ENCODE data around the gene AP3M1.
"Not testable (repeated sequence)": the region's sequence is repeated elsewhere in the genome, so short reads cannot be mapped to it uniquely, and the experiment has no call there.

AP3M1 gene, protein sequence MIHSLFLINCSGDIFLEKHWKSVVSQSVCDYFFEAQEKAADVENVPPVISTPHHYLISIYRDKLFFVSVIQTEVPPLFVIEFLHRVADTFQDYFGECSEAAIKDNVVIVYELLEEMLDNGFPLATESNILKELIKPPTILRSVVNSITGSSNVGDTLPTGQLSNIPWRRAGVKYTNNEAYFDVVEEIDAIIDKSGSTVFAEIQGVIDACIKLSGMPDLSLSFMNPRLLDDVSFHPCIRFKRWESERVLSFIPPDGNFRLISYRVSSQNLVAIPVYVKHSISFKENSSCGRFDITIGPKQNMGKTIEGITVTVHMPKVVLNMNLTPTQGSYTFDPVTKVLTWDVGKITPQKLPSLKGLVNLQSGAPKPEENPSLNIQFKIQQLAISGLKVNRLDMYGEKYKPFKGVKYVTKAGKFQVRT

DNA sequence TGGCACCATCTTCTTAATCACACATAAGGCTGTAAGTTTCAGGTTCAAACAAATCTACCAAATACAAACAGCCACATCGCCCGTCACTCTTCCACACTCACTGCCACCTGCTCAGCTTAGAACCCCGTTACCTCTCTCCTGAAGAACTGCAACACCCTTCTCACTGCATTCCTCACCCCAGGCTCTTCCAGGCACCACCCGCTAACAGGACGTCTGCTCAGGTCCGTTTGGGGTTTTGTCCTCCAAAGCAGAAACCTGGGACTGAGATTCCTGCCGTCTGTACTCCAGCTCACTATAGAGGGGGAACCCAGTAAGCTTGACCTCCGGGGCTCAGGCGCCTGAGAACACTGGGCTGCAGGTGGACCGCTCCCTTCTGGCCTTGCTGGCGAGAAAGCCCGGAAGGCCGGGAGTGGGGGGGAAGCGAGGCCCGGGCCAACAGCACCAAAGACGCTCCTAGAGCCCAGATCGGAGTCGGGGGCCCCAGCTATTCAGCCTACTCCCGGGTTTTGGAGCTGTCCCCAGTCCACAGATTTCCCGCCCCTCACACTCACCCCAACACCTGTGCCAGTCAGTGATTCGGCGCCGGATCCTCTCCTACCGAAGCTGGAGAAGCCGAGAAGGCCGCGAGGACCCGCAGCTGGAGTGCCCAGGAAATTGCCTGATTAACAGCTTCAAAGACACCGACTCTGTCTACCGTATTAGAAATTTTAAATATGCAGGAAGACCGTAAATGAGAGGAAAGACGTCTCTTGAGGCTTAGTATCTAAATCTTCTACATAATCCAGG, at the start of gene AP3M1:
Gene AP3M1 (minus strand): TSS at position 625 of the 786 bp plus-strand sequence. CDS start 12,449 bp downstream, outside the sequence.
- peak; percentile 82 for DNase-seq

DNA sequence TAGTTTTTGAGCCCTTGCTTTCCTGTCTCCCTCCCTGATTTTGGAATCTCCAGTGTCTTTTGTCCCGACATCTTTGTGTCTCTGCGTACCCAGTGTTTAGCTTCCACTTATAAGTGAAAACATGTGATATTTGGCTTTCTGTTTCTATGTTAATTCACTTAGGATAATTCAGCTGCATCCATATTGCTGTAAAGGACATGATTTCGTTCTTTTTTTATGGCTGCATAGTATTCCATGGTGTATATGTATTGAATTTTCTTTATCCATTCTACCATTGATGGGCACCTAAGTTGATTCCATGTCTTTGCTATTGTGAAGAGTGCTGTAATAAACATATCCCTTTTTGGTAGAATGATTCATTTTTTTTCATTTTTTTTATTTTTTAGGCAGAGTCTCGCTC, 48.7 kb upstream of the AP3M1 start:
- DNase-seq: no peak

DNA sequence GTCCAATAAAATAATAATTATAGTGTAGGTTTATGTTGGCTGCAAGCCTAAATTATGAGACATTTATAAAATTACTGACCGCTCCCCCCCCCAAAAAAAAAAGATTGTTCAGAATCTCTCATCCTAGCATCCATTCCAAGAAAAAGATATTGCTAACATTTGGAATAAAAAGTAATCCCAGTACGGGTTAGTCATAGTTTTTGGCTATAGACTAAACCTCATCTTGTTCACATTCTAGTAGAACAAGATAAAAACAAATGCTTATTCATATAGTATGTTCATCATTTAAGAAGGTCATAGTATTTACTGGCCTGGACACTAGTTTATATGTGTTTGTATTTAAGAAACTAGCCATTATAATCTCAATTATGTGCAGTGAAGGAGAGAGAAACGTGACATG, 44.4 kb upstream of the AP3M1 start:
- DNase-seq: no peak

GRCh38 chr10:74194545-74194944, 43.9 kb upstream of the AP3M1 start:
- no peak for DNase-seq

DNA sequence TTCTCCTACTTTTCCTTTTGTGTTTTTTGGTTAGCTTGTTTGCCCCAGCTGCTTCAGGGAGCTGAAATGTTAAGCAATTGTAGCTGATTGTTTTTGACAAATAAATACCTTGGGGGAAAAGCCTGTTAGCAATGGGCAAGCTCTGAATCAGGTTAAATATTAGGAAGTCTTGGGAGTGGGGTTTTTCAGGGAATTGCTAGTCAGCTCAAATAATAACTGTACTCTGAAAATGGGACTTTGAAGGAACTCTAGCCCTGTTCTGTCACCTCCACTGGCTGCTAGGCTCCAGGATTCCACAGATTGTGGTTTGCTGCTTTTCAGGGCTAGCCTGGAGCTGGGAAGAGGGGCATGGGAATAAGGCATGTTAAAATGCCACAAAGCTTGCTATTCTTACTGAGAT, 39.9 kb upstream of the AP3M1 start:
- no peak for DNase-seq

GRCh38 chr10:74189999-74190421, 39.4 kb upstream of the AP3M1 start:
- DNase-seq: no peak

DNA sequence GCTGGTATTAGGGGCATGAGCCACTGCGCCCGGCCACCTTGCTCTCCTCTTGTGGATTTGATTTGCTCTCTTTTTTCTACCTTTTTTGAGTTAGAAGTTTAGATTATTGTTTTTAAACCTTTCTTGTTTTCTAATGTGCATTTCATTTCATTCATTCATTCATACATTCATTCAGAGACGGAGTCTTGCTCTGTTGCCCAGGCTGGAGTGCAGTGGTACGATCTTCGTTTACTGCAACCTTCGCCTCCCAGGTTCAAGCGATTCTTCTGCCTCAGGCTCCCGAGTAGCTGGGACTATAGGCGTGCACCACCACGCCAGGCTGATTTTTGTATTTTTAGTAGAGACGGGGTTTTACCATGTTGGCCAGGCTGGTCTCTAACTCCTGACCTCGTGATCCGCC, 38.0 kb upstream of the AP3M1 start:
- DNase-seq: not testable (repeated sequence)

DNA sequence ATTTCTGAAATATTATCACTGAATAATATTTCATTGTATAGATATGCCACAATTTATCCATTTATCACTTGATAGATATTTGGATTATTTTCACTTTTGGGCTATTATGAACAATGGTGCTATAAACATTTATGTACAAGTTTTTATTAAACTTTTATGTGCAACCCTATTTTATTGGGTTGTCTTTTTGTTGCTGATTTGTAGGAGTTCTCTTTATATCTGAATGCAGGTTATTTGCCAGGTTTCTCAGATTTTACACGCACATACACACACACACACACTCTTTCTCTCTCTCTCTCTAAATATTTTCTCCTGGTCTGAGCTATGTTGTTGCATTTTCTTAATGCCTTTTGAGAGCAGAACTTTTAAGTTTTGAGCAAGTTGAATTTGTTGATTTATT, 36.6 kb upstream of the AP3M1 start:
- no peak for DNase-seq

- no peak for DNase-seq
Measured at GRCh38 chr10:74186678-74187077, 36.0 kb upstream of the AP3M1 start.

GRCh38 chr10:74179111-74179710, 28.6 kb upstream of the AP3M1 start:
- no peak for DNase-seq

- DNase-seq: no peak
Measured at GRCh38 chr10:74178042-74178791, 27.6 kb upstream of the AP3M1 start.

DNA sequence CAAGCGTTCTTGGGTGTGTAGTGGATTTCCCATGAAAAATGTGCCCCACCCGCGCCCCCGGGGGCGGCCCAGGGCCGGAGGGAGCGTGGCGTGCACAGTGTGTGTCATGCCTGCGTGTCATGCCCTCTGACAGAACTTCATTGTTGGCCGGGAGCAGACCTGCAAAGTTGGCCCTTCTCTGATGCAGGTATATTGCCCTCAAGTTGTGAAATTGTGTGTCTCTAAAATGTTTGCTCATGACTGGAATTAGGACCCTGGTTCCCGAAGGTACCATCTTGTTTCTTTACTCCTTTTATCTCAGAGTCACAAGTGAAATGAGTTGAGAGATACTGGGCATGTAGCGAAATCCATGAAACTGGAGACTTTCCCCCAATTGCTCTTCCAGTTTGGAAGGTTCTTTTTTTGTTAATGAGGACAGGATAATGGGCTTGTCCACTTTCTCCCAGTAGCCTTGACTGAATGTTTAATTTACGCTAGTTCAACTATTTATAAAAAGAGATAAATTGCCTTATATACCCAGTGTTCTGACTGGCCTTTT, 26.6 kb upstream of the AP3M1 start:
- peak; percentile 57 for DNase-seq

DNA sequence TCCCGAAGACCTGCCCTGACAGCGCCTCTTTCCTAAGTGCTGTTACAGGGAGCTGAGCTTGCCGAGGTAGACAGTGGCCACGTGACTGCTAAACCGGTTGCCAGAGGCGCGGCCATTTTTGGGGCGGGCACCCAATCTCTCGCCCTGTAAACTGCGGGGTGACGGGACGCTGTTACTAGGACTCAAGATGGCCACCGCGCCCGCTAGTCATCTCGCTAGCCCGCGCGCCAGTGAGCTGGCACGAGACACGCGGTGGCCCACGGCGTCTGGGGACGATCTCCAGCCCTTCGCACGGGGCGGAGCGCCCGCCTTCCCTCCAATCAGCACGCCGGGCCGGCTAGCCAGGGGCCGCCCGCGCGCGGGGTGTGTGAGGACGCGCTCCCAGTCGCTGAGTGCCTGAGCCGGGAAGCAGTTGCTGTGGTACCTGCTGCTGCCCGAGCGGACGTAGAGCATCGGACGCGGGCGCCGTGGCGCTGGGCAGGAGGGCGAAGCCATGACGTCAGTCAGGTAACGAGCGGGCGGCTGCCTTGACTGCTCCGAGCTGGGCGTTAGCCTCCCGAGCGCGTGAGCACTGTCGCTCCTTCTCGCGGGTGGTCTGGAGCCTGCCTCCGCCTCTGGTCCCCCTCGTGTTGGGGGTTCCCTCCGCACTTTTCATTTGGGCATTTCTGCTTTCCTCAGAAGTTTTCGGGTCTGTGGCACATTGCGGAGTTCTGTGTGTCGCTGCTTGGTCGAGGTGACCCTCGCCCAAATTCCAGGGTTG, 25.9 kb upstream of the AP3M1 start:
- peak; percentile 98 for DNase-seq

DNA sequence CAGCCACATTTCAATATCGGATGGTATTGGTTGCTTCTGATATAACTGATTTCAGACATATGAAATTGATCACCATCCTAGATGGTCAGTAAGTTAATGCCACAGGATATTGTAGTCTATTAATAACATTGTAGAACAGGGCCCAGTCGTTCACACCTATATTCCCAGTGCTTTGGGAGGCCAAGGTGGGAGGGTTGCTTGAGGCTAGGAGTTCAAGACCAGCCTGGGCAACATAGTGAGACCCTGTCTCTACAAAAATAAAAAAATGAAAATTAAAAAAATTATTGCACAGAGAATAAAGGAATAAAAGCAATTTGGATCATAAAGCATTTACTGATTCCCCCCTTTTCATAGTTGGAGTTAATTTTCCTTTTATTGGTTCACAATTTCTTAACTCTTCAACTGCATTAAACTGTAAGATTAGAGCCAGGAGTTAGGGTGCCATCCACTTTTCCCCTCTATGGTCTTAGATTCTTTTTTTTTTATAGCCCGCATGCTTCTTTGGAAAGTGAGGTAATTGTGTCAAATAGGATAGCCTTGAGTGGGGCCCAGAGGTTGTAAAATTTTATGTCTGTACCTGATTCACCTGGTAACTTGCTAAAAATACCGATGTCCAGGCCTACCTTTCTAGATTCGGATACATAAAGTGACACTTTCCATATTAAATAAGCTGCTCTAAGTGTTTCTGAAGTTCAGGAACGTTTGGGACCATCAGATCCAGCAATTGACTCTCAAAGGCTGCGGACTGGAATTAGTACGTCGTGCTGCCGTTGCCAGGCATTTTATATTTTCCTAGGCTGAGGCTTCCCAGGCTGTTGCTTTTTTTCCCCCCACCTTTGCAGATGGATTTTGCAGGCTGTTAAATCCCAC, 25.1 kb upstream of the AP3M1 start:
- no peak for DNase-seq

DNA sequence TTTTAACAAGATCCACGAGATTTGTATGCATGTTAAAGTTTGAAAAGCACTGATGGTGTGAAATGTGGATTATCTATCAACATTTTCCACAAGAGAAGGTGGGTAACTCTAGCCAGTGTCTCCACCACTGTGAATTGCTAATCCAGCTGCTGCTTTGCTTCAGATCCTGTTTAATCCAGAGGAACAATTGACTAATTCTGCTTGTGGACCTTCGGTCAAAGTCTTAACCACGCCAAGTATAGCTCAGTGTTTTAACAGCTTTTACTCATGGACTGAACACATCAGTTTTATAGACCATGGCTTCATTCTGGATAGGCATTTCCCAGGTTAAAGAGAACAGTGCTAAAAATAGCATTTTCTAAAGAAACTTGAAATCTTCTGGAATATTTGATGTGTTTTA, 23.9 kb upstream of the AP3M1 start:
- no peak for DNase-seq

GRCh38 chr10:74171625-74172024, 21.0 kb upstream of the AP3M1 start:
- DNase-seq: no peak

DNA sequence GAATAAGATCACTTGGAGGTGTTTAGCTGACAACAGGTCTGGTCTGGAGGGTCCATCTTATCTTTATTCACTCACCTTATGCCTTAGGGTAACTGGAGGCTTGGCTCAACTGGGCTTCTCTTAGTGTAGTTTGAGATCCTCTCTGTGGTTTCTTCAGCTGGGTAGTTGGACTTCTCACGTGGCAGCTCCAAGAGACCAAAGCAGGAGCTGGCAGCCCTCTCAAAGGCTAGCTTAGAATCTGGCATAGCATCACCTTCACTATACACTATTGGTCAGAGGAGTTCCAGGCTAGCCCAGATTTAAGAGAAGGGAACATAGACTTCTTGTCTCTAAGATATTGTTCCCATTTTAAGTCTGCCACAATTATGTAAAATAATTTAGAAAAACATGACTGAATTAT, 16.8 kb upstream of the AP3M1 start:
- no peak for DNase-seq

GRCh38 chr10:74165530-74165901, 14.9 kb upstream of the AP3M1 start:
- DNase-seq: no peak

DNA sequence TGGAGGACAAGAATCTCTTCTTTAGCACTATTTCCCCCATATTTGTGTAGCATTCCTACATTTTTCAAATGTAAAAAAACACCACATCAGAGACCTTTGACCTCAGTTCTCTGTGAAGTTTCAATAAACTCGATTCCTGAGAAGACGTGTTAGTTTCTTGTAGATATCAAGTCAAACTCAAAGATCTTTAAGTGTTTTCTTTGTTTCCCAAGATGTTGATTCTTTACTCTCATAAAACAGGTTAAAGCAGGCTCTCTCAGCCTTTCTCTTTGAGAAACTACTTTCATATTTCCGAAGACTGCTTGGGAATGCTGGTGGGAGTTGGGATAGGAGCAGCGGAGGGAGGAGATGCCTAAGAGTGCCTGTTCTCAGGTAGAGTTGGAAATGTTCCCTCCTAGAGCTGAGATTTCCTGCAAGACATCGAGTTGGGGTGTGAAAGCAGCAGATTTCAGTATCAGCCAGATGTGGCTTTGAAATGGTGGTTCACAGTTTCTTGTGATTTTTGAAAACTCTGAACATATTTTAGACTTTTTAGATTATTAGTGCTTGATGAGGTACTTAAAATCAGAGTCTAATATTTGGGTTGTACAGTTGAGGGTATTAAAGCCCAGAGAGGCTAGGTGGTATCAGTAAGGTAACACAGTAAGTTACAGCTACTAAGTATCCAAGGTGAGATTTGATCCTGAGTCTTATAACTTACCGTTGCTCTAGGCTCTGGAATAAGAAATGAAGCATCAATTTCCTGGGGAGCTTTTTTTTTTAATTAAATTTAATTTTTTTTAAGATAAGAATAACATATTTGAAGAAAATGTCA, 14.3 kb upstream of the AP3M1 start:
- DNase-seq: no peak

All from activated naive CD4-positive, alpha-beta T cell treated with anti-CD3 and anti-CD28 coated beads, Interleukin-2, amount 50 U/mL, for 16 hours (primary cell).